ENCODE results near the gene PHC1. TPM values are rescaled to one million over a fixed set of nuclear protein-coding genes. Genes with fewer than 3 reads are reported as not detected.
"Not testable (repeated sequence)": the region's sequence is repeated elsewhere in the genome, so short reads cannot be mapped to it uniquely, and the experiment has no call there.

The PHC1 gene
- polyA plus RNA-seq, 1 of the 3 experiments (the other 2 are of a cell fraction) = 27.0 TPM

DNA sequence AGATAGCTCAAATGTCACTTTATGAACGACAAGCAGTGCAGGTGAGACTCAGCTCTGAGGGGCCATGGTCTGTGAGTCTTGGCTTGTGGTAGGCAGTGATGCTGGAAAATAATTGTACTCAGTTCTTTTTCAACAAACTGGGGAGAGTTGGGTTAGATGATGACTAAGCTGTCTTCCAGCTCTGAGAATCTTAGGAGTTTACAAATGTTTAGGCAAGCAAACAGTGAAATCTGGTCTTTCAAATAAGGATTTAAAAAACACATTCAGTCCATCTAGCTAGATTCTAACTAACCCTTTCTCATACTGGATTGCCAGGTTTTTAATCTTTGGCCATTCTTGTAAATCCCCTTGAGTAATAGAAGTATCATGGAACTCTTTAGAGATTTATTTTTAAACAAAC lies 3.4 kb downstream of the PHC1 start:
- peaks cover 15 to 16% of the 10 kb centered on the region in 2 experiments; a peak in 3 of 4 replicates for H3K4me1 ChIP-seq (ENCODE audit: control insufficient read depth in 1 of 2, insufficient read depth in 2 of 2, low read depth in 1 of 2, low read length in 1 of 2)
- H3K4me3 ChIP-seq (ENCODE audit: low read depth in 2 of 2, low read length in 1 of 2) = no peak overlapping the region
- H3K27ac ChIP-seq (ENCODE audit: low read depth in 2 of 2, low read length in 1 of 2) = no peak overlapping the region
- H3K9me3 ChIP-seq = no peaks in the 10 kb centered on the region
- POLR2A ChIA-PET = no interaction called here
- WGBS (ENCODE audit: low lambda C conversion rate) = no CpG with 5 or more reads among the region's 1 CpG
- peaks cover 12 to 31% of the 10 kb centered on the region in 2 experiments for H3K36me3 ChIP-seq (replicated peaks in 1 of 2; ENCODE audit: control insufficient read depth in 1 of 2, insufficient read depth in 2 of 2, low read length in 1 of 2)
- TF ChIP-seq POLR2AphosphoS5 (IDR thresholded peaks at IDR 0.05; ENCODE audit: low read depth, low read length) (no peak), SIN3A (IDR thresholded peaks at IDR 0.05; ENCODE audit: borderline replicate concordance, low read depth, low read length) (no peak), MXI1 (IDR thresholded peaks at IDR 0.05; ENCODE audit: low read depth, low read length) (no peak), YY1 (IDR thresholded peaks at IDR 0.05; ENCODE audit: low read depth) (no peak), FOXJ3 (CRISPR knock-in tag; IDR thresholded peaks at IDR 0.05) (no peak), SMC3 (IDR thresholded peaks at IDR 0.05; ENCODE audit: low read depth, low read length) (no peak), FOXM1 (IDR thresholded peaks at IDR 0.05; ENCODE audit: low read depth) (no peak), ELF1 (IDR thresholded peaks at IDR 0.05) (no peak)
- TF ChIP-seq, protein P1, sequence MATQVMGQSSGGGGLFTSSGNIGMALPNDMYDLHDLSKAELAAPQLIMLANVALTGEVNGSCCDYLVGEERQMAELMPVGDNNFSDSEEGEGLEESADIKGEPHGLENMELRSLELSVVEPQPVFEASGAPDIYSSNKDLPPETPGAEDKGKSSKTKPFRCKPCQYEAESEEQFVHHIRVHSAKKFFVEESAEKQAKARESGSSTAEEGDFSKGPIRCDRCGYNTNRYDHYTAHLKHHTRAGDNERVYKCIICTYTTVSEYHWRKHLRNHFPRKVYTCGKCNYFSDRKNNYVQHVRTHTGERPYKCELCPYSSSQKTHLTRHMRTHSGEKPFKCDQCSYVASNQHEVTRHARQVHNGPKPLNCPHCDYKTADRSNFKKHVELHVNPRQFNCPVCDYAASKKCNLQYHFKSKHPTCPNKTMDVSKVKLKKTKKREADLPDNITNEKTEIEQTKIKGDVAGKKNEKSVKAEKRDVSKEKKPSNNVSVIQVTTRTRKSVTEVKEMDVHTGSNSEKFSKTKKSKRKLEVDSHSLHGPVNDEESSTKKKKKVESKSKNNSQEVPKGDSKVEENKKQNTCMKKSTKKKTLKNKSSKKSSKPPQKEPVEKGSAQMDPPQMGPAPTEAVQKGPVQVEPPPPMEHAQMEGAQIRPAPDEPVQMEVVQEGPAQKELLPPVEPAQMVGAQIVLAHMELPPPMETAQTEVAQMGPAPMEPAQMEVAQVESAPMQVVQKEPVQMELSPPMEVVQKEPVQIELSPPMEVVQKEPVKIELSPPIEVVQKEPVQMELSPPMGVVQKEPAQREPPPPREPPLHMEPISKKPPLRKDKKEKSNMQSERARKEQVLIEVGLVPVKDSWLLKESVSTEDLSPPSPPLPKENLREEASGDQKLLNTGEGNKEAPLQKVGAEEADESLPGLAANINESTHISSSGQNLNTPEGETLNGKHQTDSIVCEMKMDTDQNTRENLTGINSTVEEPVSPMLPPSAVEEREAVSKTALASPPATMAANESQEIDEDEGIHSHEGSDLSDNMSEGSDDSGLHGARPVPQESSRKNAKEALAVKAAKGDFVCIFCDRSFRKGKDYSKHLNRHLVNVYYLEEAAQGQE (IDR thresholded peaks at IDR 0.05; ENCODE audit: low read depth, low read length) = no peak
- TF ChIP-seq, protein P2, sequence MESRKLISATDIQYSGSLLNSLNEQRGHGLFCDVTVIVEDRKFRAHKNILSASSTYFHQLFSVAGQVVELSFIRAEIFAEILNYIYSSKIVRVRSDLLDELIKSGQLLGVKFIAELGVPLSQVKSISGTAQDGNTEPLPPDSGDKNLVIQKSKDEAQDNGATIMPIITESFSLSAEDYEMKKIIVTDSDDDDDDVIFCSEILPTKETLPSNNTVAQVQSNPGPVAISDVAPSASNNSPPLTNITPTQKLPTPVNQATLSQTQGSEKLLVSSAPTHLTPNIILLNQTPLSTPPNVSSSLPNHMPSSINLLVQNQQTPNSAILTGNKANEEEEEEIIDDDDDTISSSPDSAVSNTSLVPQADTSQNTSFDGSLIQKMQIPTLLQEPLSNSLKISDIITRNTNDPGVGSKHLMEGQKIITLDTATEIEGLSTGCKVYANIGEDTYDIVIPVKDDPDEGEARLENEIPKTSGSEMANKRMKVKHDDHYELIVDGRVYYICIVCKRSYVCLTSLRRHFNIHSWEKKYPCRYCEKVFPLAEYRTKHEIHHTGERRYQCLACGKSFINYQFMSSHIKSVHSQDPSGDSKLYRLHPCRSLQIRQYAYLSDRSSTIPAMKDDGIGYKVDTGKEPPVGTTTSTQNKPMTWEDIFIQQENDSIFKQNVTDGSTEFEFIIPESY (IDR thresholded peaks at IDR 0.05; ENCODE audit: borderline replicate concordance, low read depth) = no peak
- TF ChIP-seq, protein P3, sequence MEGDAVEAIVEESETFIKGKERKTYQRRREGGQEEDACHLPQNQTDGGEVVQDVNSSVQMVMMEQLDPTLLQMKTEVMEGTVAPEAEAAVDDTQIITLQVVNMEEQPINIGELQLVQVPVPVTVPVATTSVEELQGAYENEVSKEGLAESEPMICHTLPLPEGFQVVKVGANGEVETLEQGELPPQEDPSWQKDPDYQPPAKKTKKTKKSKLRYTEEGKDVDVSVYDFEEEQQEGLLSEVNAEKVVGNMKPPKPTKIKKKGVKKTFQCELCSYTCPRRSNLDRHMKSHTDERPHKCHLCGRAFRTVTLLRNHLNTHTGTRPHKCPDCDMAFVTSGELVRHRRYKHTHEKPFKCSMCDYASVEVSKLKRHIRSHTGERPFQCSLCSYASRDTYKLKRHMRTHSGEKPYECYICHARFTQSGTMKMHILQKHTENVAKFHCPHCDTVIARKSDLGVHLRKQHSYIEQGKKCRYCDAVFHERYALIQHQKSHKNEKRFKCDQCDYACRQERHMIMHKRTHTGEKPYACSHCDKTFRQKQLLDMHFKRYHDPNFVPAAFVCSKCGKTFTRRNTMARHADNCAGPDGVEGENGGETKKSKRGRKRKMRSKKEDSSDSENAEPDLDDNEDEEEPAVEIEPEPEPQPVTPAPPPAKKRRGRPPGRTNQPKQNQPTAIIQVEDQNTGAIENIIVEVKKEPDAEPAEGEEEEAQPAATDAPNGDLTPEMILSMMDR (IDR thresholded peaks at IDR 0.05) = no peak
- TF ChIP-seq, protein P4, sequence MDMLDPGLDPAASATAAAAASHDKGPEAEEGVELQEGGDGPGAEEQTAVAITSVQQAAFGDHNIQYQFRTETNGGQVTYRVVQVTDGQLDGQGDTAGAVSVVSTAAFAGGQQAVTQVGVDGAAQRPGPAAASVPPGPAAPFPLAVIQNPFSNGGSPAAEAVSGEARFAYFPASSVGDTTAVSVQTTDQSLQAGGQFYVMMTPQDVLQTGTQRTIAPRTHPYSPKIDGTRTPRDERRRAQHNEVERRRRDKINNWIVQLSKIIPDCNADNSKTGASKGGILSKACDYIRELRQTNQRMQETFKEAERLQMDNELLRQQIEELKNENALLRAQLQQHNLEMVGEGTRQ (IDR thresholded peaks at IDR 0.05; ENCODE audit: borderline replicate concordance, low read depth, low read length) = no peak
- H3F3A ChIP-seq (replicated peaks; ENCODE audit: insufficient read depth) = peaks cover 11% of the 10 kb centered on the region
- H2AFZ ChIP-seq (ENCODE audit: low read depth) = no peak overlapping the region
- CTCF ChIA-PET = no interaction called here
- peaks cover 28% of the 10 kb centered on the region for H3K79me2 ChIP-seq (ENCODE audit: insufficient read depth)
- H4K20me1 ChIP-seq (ENCODE audit: insufficient read depth) = no peaks in the 10 kb centered on the region
- no peak overlapping the region for H3K4me2 ChIP-seq
- H3K27me3 ChIP-seq (ENCODE audit: insufficient read depth) = no peaks in the 10 kb centered on the region
- no peak for DNase-seq
- H3K9me2 ChIP-seq = no peaks in the 10 kb centered on the region
- no peak overlapping the region for H3K9ac ChIP-seq

DNA sequence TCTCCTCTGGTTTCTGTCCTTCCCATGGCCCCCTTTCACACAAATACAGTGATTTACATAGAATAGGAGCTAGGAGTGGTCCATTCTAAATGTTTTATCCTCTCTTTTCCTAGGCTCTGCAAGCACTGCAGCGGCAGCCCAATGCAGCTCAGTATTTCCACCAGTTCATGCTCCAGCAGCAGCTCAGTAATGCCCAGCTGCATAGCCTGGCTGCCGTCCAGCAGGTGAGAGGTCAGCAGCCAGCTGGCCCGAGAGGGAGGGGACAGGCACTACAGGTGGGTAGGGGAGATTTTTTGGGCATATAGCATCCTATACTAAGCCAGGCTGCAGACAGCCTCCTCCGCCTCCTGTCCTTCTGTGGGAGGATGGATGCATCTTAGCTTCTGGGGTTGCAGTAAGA lies 5.3 kb downstream of the PHC1 start:
- H3K27ac ChIP-seq (ENCODE audit: low read depth in 2 of 2, low read length in 1 of 2); H3K9ac ChIP-seq; H3K4me2 ChIP-seq; POLR2A ChIA-PET; H4K20me1 ChIP-seq (ENCODE audit: insufficient read depth); H3K4me3 ChIP-seq (ENCODE audit: low read depth in 2 of 2, low read length in 1 of 2); H3K9me3 ChIP-seq; H3K27me3 ChIP-seq (ENCODE audit: insufficient read depth); H3F3A ChIP-seq (replicated peaks; ENCODE audit: insufficient read depth); H2AFZ ChIP-seq (ENCODE audit: low read depth); DNase-seq; H3K9me2 ChIP-seq: not testable (repeated sequence)
- CTCF ChIA-PET = interaction anchor here (1.1 to 1.4 kb wide), 3 partner anchors 27 to 130 kb away, joined by 3 to 5 read pairs (median 3); no protein-coding TSS in a partner anchor
- H3K36me3 ChIP-seq (replicated peaks in 1 of 2; ENCODE audit: control insufficient read depth in 1 of 2, insufficient read depth in 2 of 2, low read length in 1 of 2) = peaks cover 16 to 38% of the 10 kb centered on the region in 2 experiments
- peaks cover 28% of the 10 kb centered on the region for H3K79me2 ChIP-seq (ENCODE audit: insufficient read depth)
- 83% methylated on average over 4 of the region's 4 CpGs for WGBS (ENCODE audit: low lambda C conversion rate)
- peaks cover 9 to 12% of the 10 kb centered on the region in 2 experiments; a peak in 3 of 4 replicates for H3K4me1 ChIP-seq (ENCODE audit: control insufficient read depth in 1 of 2, insufficient read depth in 2 of 2, low read depth in 1 of 2, low read length in 1 of 2)
